Measurements from ENCODE around the gene MYOG. TPM values are rescaled to one million over a fixed set of nuclear protein-coding genes. Genes with fewer than 3 reads are reported as not detected.

The MYOG gene
- total and polyA plus RNA-seq, 2 experiments from 2014 or later, result not detected

DNA sequence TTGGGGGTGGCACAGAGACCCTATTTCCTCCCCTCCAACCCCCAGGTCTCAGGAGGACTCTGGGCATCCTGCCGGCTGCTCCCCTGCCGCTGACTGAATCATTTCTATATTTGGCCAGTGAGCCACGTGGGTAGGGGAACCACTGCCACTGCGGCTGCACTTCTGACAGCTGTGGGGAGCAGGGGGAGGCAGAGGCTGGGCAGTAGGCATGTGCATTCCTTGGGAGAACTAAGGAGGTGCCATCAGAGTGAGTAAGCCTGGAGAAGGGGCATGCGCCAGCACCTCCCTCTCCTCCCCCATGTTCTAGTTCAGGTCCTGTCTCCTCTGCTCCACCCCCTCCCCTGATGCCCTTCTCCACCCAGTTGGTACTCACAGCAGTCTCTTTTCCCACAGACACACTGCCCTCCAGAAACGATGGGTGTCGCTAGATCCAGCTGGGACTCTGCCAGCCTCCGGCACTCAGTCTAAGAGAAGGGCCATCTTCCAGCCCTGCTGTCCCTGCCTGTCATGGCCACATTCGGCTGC lies 47.5 kb downstream of the MYOG start:
- no peak overlapping the region for H3K27ac ChIP-seq (ENCODE audit: low read depth)
- H3K36me3 ChIP-seq (ENCODE audit: insufficient read depth), result no peaks in the 10 kb centered on the region
- no peaks in the 10 kb centered on the region for H3K9me2 ChIP-seq (ENCODE audit: insufficient read depth)
- no peak overlapping the region for H3K4me3 Mint-ChIP-seq
- H3K79me2 ChIP-seq (replicated peaks; ENCODE audit: insufficient read depth), result no peaks in the 10 kb centered on the region
- peaks cover 25% of the 10 kb centered on the region for H3K4me1 Mint-ChIP-seq
- no peaks in the 10 kb centered on the region for H4K20me1 ChIP-seq (replicated peaks; ENCODE audit: insufficient read depth)
- no peak for DNase-seq (ENCODE audit: low spot score)
- no peak overlapping the region for H2AFZ ChIP-seq
- no peak overlapping the region for H3K4me3 ChIP-seq
- H3K36me3 Mint-ChIP-seq (ENCODE audit: low read depth), result no peaks in the 10 kb centered on the region
- no peaks in the 10 kb centered on the region for H3F3A ChIP-seq (replicated peaks; ENCODE audit: low read depth)
- no peak overlapping the region for H3K4me2 ChIP-seq
- peaks cover 21% of the 10 kb centered on the region for H3K27me3 Mint-ChIP-seq (ENCODE audit: insufficient read depth, low read depth, poor library complexity)
- no peak for ATAC-seq
- TF ChIP-seq POLR2AphosphoS5 (IDR thresholded peaks at IDR 0.05; ENCODE audit: low read depth) (no peak), STAT1 (IDR thresholded peaks at IDR 0.05; ENCODE audit: unreplicated experiment) (no peak), ZNF114 (CRISPR knock-in tag; IDR thresholded peaks at IDR 0.05) (no peak), CREB1 (CRISPR knock-in tag; IDR thresholded peaks at IDR 0.05; ENCODE audit: low read depth) (no peak), EZH2phosphoT487 (IDR thresholded peaks at IDR 0.05; ENCODE audit: unreplicated experiment) (no peak), CTCF (conservative IDR thresholded peaks at IDR 0.05; ENCODE audit: low read depth in 2 of 2) (no peak), ZNF331 (CRISPR knock-in tag; IDR thresholded peaks at IDR 0.05; ENCODE audit: low read depth) (no peak)
- TF ChIP-seq, protein P1, sequence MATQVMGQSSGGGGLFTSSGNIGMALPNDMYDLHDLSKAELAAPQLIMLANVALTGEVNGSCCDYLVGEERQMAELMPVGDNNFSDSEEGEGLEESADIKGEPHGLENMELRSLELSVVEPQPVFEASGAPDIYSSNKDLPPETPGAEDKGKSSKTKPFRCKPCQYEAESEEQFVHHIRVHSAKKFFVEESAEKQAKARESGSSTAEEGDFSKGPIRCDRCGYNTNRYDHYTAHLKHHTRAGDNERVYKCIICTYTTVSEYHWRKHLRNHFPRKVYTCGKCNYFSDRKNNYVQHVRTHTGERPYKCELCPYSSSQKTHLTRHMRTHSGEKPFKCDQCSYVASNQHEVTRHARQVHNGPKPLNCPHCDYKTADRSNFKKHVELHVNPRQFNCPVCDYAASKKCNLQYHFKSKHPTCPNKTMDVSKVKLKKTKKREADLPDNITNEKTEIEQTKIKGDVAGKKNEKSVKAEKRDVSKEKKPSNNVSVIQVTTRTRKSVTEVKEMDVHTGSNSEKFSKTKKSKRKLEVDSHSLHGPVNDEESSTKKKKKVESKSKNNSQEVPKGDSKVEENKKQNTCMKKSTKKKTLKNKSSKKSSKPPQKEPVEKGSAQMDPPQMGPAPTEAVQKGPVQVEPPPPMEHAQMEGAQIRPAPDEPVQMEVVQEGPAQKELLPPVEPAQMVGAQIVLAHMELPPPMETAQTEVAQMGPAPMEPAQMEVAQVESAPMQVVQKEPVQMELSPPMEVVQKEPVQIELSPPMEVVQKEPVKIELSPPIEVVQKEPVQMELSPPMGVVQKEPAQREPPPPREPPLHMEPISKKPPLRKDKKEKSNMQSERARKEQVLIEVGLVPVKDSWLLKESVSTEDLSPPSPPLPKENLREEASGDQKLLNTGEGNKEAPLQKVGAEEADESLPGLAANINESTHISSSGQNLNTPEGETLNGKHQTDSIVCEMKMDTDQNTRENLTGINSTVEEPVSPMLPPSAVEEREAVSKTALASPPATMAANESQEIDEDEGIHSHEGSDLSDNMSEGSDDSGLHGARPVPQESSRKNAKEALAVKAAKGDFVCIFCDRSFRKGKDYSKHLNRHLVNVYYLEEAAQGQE (IDR thresholded peaks at IDR 0.05; ENCODE audit: unreplicated experiment), result no peak
- TF ChIP-seq, protein P2, sequence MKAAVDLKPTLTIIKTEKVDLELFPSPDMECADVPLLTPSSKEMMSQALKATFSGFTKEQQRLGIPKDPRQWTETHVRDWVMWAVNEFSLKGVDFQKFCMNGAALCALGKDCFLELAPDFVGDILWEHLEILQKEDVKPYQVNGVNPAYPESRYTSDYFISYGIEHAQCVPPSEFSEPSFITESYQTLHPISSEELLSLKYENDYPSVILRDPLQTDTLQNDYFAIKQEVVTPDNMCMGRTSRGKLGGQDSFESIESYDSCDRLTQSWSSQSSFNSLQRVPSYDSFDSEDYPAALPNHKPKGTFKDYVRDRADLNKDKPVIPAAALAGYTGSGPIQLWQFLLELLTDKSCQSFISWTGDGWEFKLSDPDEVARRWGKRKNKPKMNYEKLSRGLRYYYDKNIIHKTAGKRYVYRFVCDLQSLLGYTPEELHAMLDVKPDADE (IDR thresholded peaks at IDR 0.05), result no peak
- H3K4me1 ChIP-seq (ENCODE audit: insufficient read depth), result peaks cover 16% of the 10 kb centered on the region; the same call in 1 of the 2 replicates
- H3K9me3 Mint-ChIP-seq, result no peaks in the 10 kb centered on the region; the same call in 2 of the 3 replicates
- H3K27me3 ChIP-seq (ENCODE audit: insufficient read depth), result no peaks in the 10 kb centered on the region
- H3K27ac Mint-ChIP-seq, result no peak overlapping the region
